Endothelial cell of umbilical vein (primary cell): ENCODE results near the gene IL6ST. TPM values are rescaled to one million over a fixed set of nuclear protein-coding genes. Genes with fewer than 3 reads are reported as not detected.
A peak's percentile ranks its signal among the peaks of the same experiment; 100 is the strongest.

Experiments
- BruUV-seq: library from RNA; stranded (reverse); fragments of 400-500 nt; replicated peaks from 2 replicates; lab custom pipeline; 2021; lab: Mats Ljungman, UMichigan
- CTCF ChIA-PET: fragments of 300-600, 350-600 bp; sonication (Branson Sonifier 250); formaldehyde crosslinking; loops from one replicate; lab custom pipeline; 2021; ENCODE audit warnings: antibody characterized with exemption, inconsistent platforms; lab: Charles Lee
- POLR2A ChIA-PET: fragments of 300-600, 350-600 bp; sonication (Branson Sonifier 250); formaldehyde crosslinking; loops from one replicate; lab custom pipeline; 2021; ENCODE audit warnings: antibody characterized with exemption, inconsistent platforms; lab: Charles Lee
- DNase-seq: peaks from one replicate; pipeline ENCODE4 v3.0.0-alpha.2; 2011; ENCODE audit warnings: low read depth, low spot score
- FAIRE-seq: peaks from 2 replicates; lab custom pipeline; 2011; peaks lifted over from hg19 to GRCh38; lab: Jason Lieb, UNC
- H2AFZ ChIP-seq: 2 replicates; pipeline ENCODE4 v1.6.0; 2012; ENCODE audit warnings: low read depth, low read length, control low read depth, inconsistent platforms
- H3K27ac ChIP-seq: 2 replicates; pipeline ENCODE4 v1.5.1; 2011; ENCODE audit warnings: low read depth, mild to moderate bottlenecking, control low read depth, low read length, moderate library complexity; ENCODE audit not compliant: insufficient read depth
- H3K27me3 ChIP-seq, 2 experiments: 2 replicates each; pipeline versions ENCODE4 v1.6.0 to v1.6.1; 2011; ENCODE audit warnings: low read length in 2 of 2, mixed read lengths in 1 of 2; ENCODE audit not compliant: control insufficient read depth in 2 of 2, insufficient read depth in 2 of 2
- H3K36me3 ChIP-seq, 2 experiments: 2 replicates in 1 of 2; 3 replicates in 1 of 2; pipeline ENCODE4 v1.5.1; 2011; ENCODE audit warnings: low read length in 2 of 2, mild to moderate bottlenecking in 1 of 2, moderate library complexity in 1 of 2; ENCODE audit not compliant: control insufficient read depth in 2 of 2, insufficient read depth in 2 of 2; ENCODE audit errors: extremely low read depth in 1 of 2
- H3K4me1 ChIP-seq: 3 replicates; pipeline ENCODE4 v1.5.1; 2011; ENCODE audit warnings: mild to moderate bottlenecking, low read length; ENCODE audit not compliant: control insufficient read depth, insufficient read depth; ENCODE audit errors: extremely low read depth
- H3K4me2 ChIP-seq: 2 replicates; pipeline ENCODE4 v1.6.1; 2011; ENCODE audit warnings: low read length, control low read depth, mixed read lengths; ENCODE audit not compliant: insufficient read depth
- H3K4me3 ChIP-seq, 3 experiments: fragments of 200-600 bp in 1 of 3; sonication (generic), shearing (Covaris generic) in 1 of 3; replicated peaks in 1 of 3; 2 replicates each; pipeline ENCODE4 v1.5.1; 2011 to 2016; ENCODE audit warnings: control low read depth in 3 of 3, low read length in 3 of 3, mild to moderate bottlenecking in 2 of 3, inconsistent platforms in 1 of 3, low read depth in 1 of 3, moderate library complexity in 1 of 3; ENCODE audit not compliant: insufficient read depth in 1 of 3
- H3K79me2 ChIP-seq: 2 replicates; pipeline ENCODE4 v1.6.0; 2012; ENCODE audit warnings: low read length, inconsistent platforms; ENCODE audit not compliant: control insufficient read depth, insufficient read depth
- H3K9ac ChIP-seq: replicated peaks from 2 replicates; pipeline ENCODE3; 2011; ENCODE audit warnings: low read length, control low read depth; ENCODE audit not compliant: insufficient read depth; ENCODE audit errors: extremely low read depth
- H3K9me1 ChIP-seq: replicated peaks from 3 replicates; pipeline ENCODE4 v1.6.0; 2011; ENCODE audit warnings: mild to moderate bottlenecking, low read length; ENCODE audit not compliant: control insufficient read depth, insufficient read depth; ENCODE audit errors: extremely low read depth
- H3K9me3 ChIP-seq: replicated peaks from 2 replicates; pipeline ENCODE4 v1.5.1; 2012; ENCODE audit warnings: low read length, inconsistent platforms; ENCODE audit not compliant: control insufficient read depth, insufficient read depth
- H4K20me1 ChIP-seq: replicated peaks from 2 replicates; pipeline ENCODE3; 2011; ENCODE audit warnings: mild to moderate bottlenecking, low read length; ENCODE audit not compliant: control insufficient read depth, insufficient read depth; ENCODE audit errors: extremely low read depth
- FOS ChIP-seq: IDR thresholded peaks from 2 replicates; pipeline ENCODE4 v1.6.1; 2011; ENCODE audit warnings: mild to moderate bottlenecking, low read length, moderate library complexity, borderline replicate concordance; ENCODE audit not compliant: insufficient read depth
- GATA2 ChIP-seq: IDR thresholded peaks from 2 replicates; pipeline ENCODE4 v1.7.0; 2011; ENCODE audit warnings: low read depth, mild to moderate bottlenecking, moderate library complexity, mixed read lengths, low read length; ENCODE audit not compliant: insufficient read length, insufficient read depth
- MYC ChIP-seq: IDR thresholded peaks from one replicate; pipeline ENCODE4 v1.6.1; 2011; ENCODE audit warnings: mild to moderate bottlenecking, low read depth, low read length
- POLR2A ChIP-seq: IDR thresholded peaks from 2 replicates; pipeline ENCODE4 v1.6.1; 2012; ENCODE audit warnings: low read depth, mild to moderate bottlenecking, control low read depth, low read length
- POLR2AphosphoS5 ChIP-seq: IDR thresholded peaks from 2 replicates; pipeline ENCODE4 v1.6.1; 2012; ENCODE audit warnings: low read depth, mild to moderate bottlenecking, control low read depth, low read length, moderate library complexity; ENCODE audit not compliant: insufficient read depth
- dilution Hi-C: fragments of 300-500 bp; cut with MboI; formaldehyde crosslinking; loops from one replicate; pipeline ENCODE4 v1.15.0; 2019; ENCODE audit warnings: low sequenced_read_pairs; ENCODE audit not compliant: extremely low pct_ligation_motif_present
- intact Hi-C: fragments of 100-400 bp; cut with micrococcal nuclease; formaldehyde crosslinking; loops from one replicate; pipeline ENCODE4 v1.10.0; 2022
- polyA plus RNA-seq, 4 experiments: library from polyadenylated mRNA; depleted of rRNA in 3 of 4; stranded (reverse) in 3 of 4; unstranded in 1 of 4; fragments of >200 nt; gene quantifications; 2 replicates each; pipeline versions ENCODE4 v1.2.1 to v1.2.3, GENCODE V29; 2011 to 2012; ENCODE audit warnings: missing spikeins in 1 of 4
- total RNA-seq: library from RNA; stranded (reverse); gene quantifications from 2 replicates; pipeline ENCODE4 v1.2.3, GENCODE V29; 2021
- TF ChIP-seq, protein P1 (sequence below): IDR thresholded peaks from 2 replicates; pipeline ENCODE4 v1.6.1; 2011; ENCODE audit not compliant: insufficient read depth, insufficient read length
- TF ChIP-seq, protein P2 (sequence below), 2 donors: IDR thresholded peaks; 1 replicate in 1 of 2; 2 replicates in 1 of 2; pipeline ENCODE4 v1.5.1; 2011; ENCODE audit warnings: low read length in 2 of 2, mild to moderate bottlenecking in 2 of 2, moderate library complexity in 2 of 2, control low read depth in 1 of 2, inconsistent platforms in 1 of 2, low read depth in 1 of 2; ENCODE audit not compliant: insufficient read depth in 1 of 2; ENCODE audit errors: extremely low read depth in 1 of 2

IL6ST gene
- total and polyA plus RNA-seq, 2 donors (not counting 3 experiments of a cell fraction or from before 2014, with no cell fraction given) = 135 to 345 TPM

DNA sequence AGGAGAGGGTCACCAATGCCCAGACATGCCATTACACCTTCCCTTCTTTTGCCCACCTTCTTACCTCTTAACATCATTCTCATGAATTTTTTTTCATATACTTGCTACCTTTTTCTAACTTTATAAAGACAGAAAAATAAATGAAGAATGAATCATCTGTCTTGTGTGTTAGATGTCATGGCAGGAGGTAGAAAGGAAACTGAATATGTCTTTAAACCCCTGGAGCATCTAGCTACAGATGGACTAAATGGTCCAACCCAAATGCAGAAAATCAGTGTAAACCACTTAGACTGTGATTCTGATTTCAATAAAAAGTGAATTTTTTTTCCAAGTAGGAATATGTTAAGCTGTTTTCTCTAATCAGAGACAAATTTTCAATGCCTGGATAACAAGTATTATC is 11.8 kb upstream of the IL6ST start:
- Histone ChIP-seq H3K27ac (no peak overlapping the region), H3K9ac (no peak overlapping the region), H3K9me3 (no peaks in the 10 kb centered on the region), H3K27me3 (no peaks in the 10 kb centered on the region), H2AFZ (no peak overlapping the region), H3K4me1 (peaks cover 3% of the 10 kb centered on the region), H3K9me1 (no peaks in the 10 kb centered on the region), H3K4me2 (no peak overlapping the region), H3K4me3 (no peak overlapping the region), H4K20me1 (no peaks in the 10 kb centered on the region), H3K36me3 (no peaks in the 10 kb centered on the region), H3K79me2 (no peaks in the 10 kb centered on the region)
- no TSS peak for BruUV-seq
- no peak for DNase-seq
- ChIA-PET POLR2A (no interaction called here), CTCF (interaction anchor here (0.9 kb wide), 1 partner anchor 52 kb away, joined by 3 read pairs; no protein-coding TSS in a partner anchor)
- TF ChIP-seq, protein P1, sequence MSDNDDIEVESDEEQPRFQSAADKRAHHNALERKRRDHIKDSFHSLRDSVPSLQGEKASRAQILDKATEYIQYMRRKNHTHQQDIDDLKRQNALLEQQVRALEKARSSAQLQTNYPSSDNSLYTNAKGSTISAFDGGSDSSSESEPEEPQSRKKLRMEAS = no peak
- TF ChIP-seq POLR2A = no peak
- TF ChIP-seq MYC = no peak
- TF ChIP-seq FOS = no peak
- intact Hi-C loops (no loop called here), dilution Hi-C loops (no loop called here)
- no peak for FAIRE-seq

GRCh38 chr5:56006094-56006493 is 11.3 kb upstream of the IL6ST start:
- H2AFZ ChIP-seq = no peak overlapping the region
- ChIA-PET POLR2A (no interaction called here), CTCF (interaction anchor here (0.9 to 1.4 kb wide), 2 partner anchors 53 to 111 kb away, joined by 3 to 4 read pairs; no protein-coding TSS in a partner anchor)
- no peak for DNase-seq
- H3K9me1 ChIP-seq = no peaks in the 10 kb centered on the region
- H3K4me1 ChIP-seq = no peaks in the 10 kb centered on the region
- H4K20me1 ChIP-seq = no peaks in the 10 kb centered on the region
- H3K36me3 ChIP-seq = no peaks in the 10 kb centered on the region
- peak; percentile 31 for FAIRE-seq
- H3K4me3 ChIP-seq = no peak overlapping the region
- no peak overlapping the region for H3K9ac ChIP-seq
- H3K27me3 ChIP-seq = no peaks in the 10 kb centered on the region
- intact Hi-C loops = no loop called here
- H3K27ac ChIP-seq = no peak overlapping the region
- BruUV-seq = no TSS peak
- dilution Hi-C loops = no loop called here
- TF ChIP-seq POLR2A = no peak
- TF ChIP-seq, protein P1 = no peak
- TF ChIP-seq, protein P2, sequence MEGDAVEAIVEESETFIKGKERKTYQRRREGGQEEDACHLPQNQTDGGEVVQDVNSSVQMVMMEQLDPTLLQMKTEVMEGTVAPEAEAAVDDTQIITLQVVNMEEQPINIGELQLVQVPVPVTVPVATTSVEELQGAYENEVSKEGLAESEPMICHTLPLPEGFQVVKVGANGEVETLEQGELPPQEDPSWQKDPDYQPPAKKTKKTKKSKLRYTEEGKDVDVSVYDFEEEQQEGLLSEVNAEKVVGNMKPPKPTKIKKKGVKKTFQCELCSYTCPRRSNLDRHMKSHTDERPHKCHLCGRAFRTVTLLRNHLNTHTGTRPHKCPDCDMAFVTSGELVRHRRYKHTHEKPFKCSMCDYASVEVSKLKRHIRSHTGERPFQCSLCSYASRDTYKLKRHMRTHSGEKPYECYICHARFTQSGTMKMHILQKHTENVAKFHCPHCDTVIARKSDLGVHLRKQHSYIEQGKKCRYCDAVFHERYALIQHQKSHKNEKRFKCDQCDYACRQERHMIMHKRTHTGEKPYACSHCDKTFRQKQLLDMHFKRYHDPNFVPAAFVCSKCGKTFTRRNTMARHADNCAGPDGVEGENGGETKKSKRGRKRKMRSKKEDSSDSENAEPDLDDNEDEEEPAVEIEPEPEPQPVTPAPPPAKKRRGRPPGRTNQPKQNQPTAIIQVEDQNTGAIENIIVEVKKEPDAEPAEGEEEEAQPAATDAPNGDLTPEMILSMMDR (IDR thresholded peaks at IDR 0.05; ENCODE audit: extremely low read depth in 1 of 2, insufficient read depth in 1 of 2, low read depth in 1 of 2, low read length in 2 of 2) = no peak
- no peak for TF ChIP-seq GATA2
- TF ChIP-seq POLR2AphosphoS5 = no peak
- H3K79me2 ChIP-seq = no peaks in the 10 kb centered on the region
- no peak overlapping the region for H3K4me2 ChIP-seq
- no peaks in the 10 kb centered on the region for H3K9me3 ChIP-seq
